Stimulated activated CD4-positive, alpha-beta T cell treated with anti-CD3 and anti-CD28 coated beads, Interleukin-12 subunit alpha, Interleukin-12 subunit beta, amount 100 ng/mL, for 4 hours (primary cell): ENCODE data around the gene PTPRN2.

Source experiments
- DNase-seq: peaks from one replicate; pipeline ENCODE4 v3.0.0-alpha.2; 2020

Gene PTPRN2

GRCh38 chr7:157522189-157522588 lies 1065.4 kb downstream of the PTPRN2 start:
- no peak for DNase-seq

- DNase-seq: no peak
These were observed 1065.9 kb downstream of the PTPRN2 start for GRCh38 chr7:157521752-157522151.

- DNase-seq: no peak
These were observed 1066.4 kb downstream of the PTPRN2 start for GRCh38 chr7:157521061-157521731.

GRCh38 chr7:157520249-157520648 lies 1067.4 kb downstream of the PTPRN2 start:
- no peak for DNase-seq

GRCh38 chr7:157519798-157520244 lies 1067.8 kb downstream of the PTPRN2 start:
- DNase-seq: no peak

- DNase-seq: no peak
These were observed 1068.4 kb downstream of the PTPRN2 start for GRCh38 chr7:157519246-157519645.

GRCh38 chr7:157518514-157519175 lies 1069.0 kb downstream of the PTPRN2 start:
- DNase-seq: no peak

- DNase-seq: no peak
These were observed 1069.7 kb downstream of the PTPRN2 start for GRCh38 chr7:157517782-157518513.

- no peak for DNase-seq
These were observed 1070.5 kb downstream of the PTPRN2 start for GRCh38 chr7:157516911-157517781.

GRCh38 chr7:157516311-157516710 lies 1071.3 kb downstream of the PTPRN2 start:
- no peak for DNase-seq

- no peak for DNase-seq
These were observed 1072.1 kb downstream of the PTPRN2 start for GRCh38 chr7:157515342-157516041.

- DNase-seq: no peak
These were observed 1072.9 kb downstream of the PTPRN2 start for GRCh38 chr7:157514746-157515145.

- no peak for DNase-seq
These were observed 1073.3 kb downstream of the PTPRN2 start for GRCh38 chr7:157514306-157514705.

- DNase-seq: no peak
These were observed 1073.9 kb downstream of the PTPRN2 start for GRCh38 chr7:157513682-157514081.

- no peak for DNase-seq
These were observed 1074.4 kb downstream of the PTPRN2 start for GRCh38 chr7:157513162-157513621.

- no peak for DNase-seq
These were observed 1078.4 kb downstream of the PTPRN2 start for GRCh38 chr7:157509226-157509625.

GRCh38 chr7:157508477-157508881 lies 1079.1 kb downstream of the PTPRN2 start:
- no peak for DNase-seq

GRCh38 chr7:157507987-157508386 lies 1079.6 kb downstream of the PTPRN2 start:
- DNase-seq: no peak

- no peak for DNase-seq
These were observed 1081.4 kb downstream of the PTPRN2 start for GRCh38 chr7:157506268-157506667.

GRCh38 chr7:157505646-157506045 lies 1082.0 kb downstream of the PTPRN2 start:
- no peak for DNase-seq

- no peak for DNase-seq
These were observed 1084.4 kb downstream of the PTPRN2 start for GRCh38 chr7:157503229-157503628.

GRCh38 chr7:157502701-157503111 lies 1084.9 kb downstream of the PTPRN2 start:
- DNase-seq: peak; percentile 33
